NCI-H1048 (cell line): ENCODE measurements around the gene IGFL1.
"Not testable (repeated sequence)": the region's sequence is repeated elsewhere in the genome, so short reads cannot be mapped to it uniquely, and the experiment has no call there.

Experiments used
- DNase-seq: peaks from one replicate; lab custom pipeline; 2025; lab: John Stamatoyannopoulos, UW

IGFL1 gene

GRCh38 chr19:46202426-46202825 is 27.1 kb upstream of the IGFL1 start:
- no peak for DNase-seq

GRCh38 chr19:46202872-46203860 is 26.4 kb upstream of the IGFL1 start:
- no peak for DNase-seq

- no peak for DNase-seq
Observed at GRCh38 chr19:46204008-46204407, 25.5 kb upstream of the IGFL1 start.

GRCh38 chr19:46205183-46205984 is 24.2 kb upstream of the IGFL1 start:
- no peak for DNase-seq

GRCh38 chr19:46206176-46206575 is 23.4 kb upstream of the IGFL1 start:
- no peak for DNase-seq

DNA sequence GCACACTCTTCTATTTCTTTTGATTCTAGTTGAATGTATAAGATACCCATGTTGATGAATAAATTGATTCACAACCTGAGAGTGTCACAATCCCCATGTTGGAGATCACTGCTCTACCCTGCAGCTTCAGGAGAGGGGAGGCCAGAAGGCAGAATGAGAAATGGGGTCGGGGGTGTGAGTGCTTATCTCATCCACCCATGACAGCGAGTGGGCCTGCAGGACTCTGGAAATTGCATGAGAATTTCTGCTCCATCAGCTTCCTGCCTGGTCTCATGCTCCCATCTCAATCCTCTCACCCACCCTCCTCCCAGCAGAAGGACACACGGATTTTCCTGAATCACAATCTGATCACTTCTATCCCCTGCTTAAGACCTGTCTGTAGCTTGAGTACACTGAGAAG is 22.9 kb upstream of the IGFL1 start:
- DNase-seq: no peak

- DNase-seq: not testable (repeated sequence)
Observed at GRCh38 chr19:46207858-46208257, 21.7 kb upstream of the IGFL1 start.

- DNase-seq: no peak
Observed at GRCh38 chr19:46209051-46209450, 20.5 kb upstream of the IGFL1 start.

- DNase-seq: no peak
Observed at GRCh38 chr19:46209472-46209871, 20.1 kb upstream of the IGFL1 start.

DNA sequence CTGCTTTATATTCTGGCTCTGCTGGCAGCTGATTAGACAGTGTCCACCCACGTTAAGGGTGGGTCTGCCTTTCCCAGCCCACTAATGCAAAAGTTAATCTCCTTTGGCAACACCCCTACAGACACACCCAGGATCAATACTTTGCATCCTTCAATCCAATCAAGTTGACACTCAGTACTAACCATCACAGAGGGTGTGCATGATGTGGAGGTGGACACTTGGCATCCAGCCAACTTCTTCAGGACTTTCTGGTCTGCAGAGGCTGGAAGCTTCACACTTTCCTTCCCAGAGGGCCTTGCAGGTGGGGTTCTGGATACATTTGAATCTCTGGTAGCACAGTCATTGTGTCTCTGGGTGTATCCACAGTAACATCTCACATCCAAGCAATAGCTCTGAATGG is 18.9 kb upstream of the IGFL1 start:
- DNase-seq: no peak

GRCh38 chr19:46211201-46211881 is 18.2 kb upstream of the IGFL1 start:
- no peak for DNase-seq

GRCh38 chr19:46212592-46212991 is 16.9 kb upstream of the IGFL1 start:
- DNase-seq: not testable (repeated sequence)

DNA sequence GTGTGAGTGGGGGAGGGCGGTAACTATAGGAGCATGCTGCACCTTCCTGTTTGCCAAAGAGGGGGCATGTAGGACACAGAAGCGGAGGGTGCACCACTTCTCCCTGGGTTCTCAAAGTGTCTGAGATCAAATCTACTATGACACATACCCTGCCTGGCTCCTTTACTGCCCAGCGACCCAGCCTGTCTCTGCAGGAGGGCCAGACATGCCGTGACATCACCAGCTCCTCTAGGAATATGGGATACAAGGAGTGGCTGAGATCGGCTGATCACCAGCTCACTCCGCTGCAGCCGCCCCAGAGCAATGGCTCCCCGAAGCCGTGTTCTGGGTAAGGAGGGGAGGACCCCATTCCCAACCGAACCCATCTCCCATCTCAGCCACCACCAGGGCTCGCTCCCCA is 16.4 kb upstream of the IGFL1 start:
- no peak for DNase-seq

GRCh38 chr19:46213806-46214205 is 15.7 kb upstream of the IGFL1 start:
- DNase-seq: no peak

- DNase-seq: no peak
Observed at GRCh38 chr19:46216612-46217011, 12.9 kb upstream of the IGFL1 start.

DNA sequence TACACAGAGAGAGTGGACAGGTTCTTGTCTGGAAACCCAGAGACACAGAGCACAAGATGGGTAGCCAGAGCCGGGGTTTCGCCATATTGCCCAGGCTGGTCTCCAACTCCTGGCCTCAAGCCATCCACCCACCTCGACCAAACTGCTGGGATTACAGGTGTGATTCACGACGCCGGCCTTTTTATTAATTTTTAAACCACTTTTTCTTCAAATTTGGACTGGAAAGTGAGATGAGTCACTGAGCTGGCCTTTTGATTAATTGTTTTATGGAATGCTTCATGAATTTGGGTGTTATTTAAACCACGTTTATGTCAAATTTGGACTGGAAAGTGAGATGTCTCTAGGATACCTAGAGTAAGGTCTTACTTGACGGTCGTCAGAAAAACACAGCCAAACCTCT is 12.1 kb upstream of the IGFL1 start:
- DNase-seq: no peak

- no peak for DNase-seq
Observed at GRCh38 chr19:46218160-46218559, 11.4 kb upstream of the IGFL1 start.

GRCh38 chr19:46220038-46220615 is 9.4 kb upstream of the IGFL1 start:
- no peak for DNase-seq

GRCh38 chr19:46221152-46221551 is 8.4 kb upstream of the IGFL1 start:
- no peak for DNase-seq

DNA sequence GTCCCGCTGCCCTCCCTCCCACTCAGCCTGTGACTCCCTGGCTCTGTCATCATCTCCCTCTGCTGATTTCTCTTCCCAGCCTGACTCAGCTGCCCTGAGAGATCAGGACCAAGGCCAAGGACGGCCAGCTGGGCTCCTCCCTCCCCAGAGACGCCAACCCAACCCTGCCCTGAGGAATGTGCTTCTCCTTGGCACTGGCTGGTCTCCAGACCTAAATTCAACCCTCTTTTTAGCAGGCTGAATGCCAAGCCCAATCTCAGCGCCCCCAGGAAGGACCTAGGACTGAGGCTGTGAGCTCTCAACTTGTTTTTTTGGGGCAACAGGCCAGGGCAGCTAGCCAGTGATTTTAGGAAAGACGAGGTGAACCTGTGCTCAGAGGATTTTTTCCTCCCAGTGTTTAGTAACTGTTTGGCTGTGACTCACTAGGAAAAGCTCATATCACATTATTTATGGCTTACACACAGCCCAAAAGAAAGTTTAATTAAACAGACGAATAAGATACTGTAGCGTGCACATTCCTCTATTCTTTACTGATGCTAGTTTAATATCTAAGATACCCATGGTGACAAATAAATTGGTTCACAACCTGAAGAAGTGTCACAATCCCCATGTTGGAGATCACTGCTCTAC is 7.4 kb upstream of the IGFL1 start:
- no peak for DNase-seq

DNA sequence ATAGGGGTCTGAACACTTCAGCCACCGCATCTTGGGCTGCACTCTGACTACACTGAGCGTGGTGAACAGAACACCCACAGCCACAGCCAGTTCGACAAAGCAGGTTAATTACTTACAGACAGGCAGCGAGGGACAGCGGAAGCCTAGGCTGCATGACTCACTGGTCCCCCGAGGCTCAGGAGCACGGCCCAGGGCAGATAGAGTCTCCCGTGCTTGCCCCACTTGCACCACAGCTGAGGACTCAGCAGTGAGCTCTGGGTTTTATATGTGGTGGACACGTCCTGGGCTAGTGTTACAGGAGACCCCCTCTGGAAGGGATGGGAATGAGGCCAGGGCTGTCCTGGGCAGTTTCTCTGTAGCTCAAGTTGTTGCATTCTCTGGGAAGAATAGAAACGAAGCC is 5.8 kb upstream of the IGFL1 start:
- not testable (repeated sequence) for DNase-seq

DNA sequence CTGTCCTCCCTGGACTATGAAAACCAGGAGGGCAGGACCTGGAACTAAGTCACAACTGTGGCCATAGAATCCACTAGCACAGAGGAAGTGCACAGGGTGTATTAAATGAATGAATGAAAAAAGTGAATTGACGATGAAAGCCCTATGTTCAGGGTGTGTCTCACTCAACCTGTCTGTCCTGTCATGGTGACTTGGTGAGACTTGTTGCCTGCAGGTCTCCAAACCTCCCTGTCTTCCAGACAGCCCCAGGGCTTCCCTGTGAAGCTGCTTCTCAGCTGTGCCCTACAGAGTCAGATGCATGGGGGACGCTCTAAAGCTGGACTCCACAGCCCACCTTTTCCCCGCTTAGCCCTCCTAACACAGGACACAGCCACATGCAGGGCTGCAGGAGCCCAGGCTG is 4.8 kb upstream of the IGFL1 start:
- no peak for DNase-seq
